Measurements from ENCODE around the gene ANGPTL8.

ANGPTL8 gene

DNA sequence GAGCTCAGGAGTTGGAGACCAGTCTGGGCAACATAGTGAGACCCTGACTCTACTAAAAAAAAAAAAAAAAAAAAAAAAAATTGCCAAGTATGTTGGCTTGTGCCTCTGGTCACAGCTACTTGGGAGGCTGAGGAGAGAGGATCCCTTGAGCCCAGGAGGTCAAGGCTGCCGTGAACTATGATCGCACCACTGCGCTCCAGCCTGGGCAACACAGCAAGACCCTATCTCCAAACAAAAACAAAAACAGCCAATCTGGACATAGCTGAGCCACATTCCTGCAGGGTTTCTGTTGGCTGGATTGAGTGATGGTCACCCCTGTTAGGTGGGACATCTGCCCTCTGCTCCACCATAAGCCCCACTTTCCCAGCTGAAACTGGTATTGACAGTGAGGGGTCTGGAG, 13.6 kb upstream of the ANGPTL8 start:
- TF ChIP-seq RAD21 (IDR thresholded peaks at IDR 0.05; ENCODE audit: low read depth) (no peak), USF1 (IDR thresholded peaks at IDR 0.05) (no peak), NFIC (IDR thresholded peaks at IDR 0.05) (no peak), CREB1 (IDR thresholded peaks at IDR 0.05; ENCODE audit: low read depth) (no peak), TCF12 (IDR thresholded peaks at IDR 0.05; ENCODE audit: low read depth) (no peak), ZBTB7A (IDR thresholded peaks at IDR 0.05; ENCODE audit: low read depth) (no peak), YY1 (IDR thresholded peaks at IDR 0.05; ENCODE audit: low read depth) (no peak), EP300 (IDR thresholded peaks at IDR 0.05; ENCODE audit: borderline replicate concordance) (no peak), TAF1 (IDR thresholded peaks at IDR 0.05; ENCODE audit: low read depth) (no peak), EGR1 (IDR thresholded peaks at IDR 0.05) (no peak), FOXM1 (IDR thresholded peaks at IDR 0.05; ENCODE audit: borderline replicate concordance, low read depth) (no peak), TEAD4 (IDR thresholded peaks at IDR 0.05) (no peak)
- TF ChIP-seq, protein P1, sequence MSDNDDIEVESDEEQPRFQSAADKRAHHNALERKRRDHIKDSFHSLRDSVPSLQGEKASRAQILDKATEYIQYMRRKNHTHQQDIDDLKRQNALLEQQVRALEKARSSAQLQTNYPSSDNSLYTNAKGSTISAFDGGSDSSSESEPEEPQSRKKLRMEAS (IDR thresholded peaks at IDR 0.05), result no peak

DNA sequence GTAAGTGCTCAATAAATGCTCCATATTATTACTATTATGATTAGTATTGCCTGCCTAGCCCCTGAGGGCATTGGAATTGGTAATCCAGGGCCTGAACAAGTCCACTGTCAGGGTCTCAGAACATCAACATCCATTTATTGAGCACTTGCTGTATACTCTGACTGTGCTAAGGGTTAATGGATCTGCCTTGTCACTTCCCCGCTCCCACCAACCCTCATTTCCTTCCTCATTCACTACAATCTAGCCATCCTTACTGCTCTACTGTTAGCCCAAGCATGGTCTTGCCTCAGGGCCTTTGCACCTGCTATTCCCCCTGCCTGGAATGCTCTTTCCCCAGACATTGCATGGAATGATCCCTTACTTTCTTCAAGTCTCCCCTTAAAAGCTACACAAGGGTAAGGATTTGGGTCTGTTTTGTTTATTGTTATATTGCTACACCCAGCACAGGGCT, 12.7 kb upstream of the ANGPTL8 start:
- TF ChIP-seq CEBPB (IDR thresholded peaks at IDR 0.05) (no peak), REST (IDR thresholded peaks at IDR 0.05; ENCODE audit: low read depth) (no peak), NFIC (IDR thresholded peaks at IDR 0.05) (no peak), ZBTB7A (IDR thresholded peaks at IDR 0.05; ENCODE audit: low read depth) (no peak), USF1 (IDR thresholded peaks at IDR 0.05) (no peak), EP300 (IDR thresholded peaks at IDR 0.05; ENCODE audit: borderline replicate concordance) (no peak), TAF1 (IDR thresholded peaks at IDR 0.05; ENCODE audit: low read depth) (no peak), TCF12 (IDR thresholded peaks at IDR 0.05; ENCODE audit: low read depth) (no peak), TEAD4 (IDR thresholded peaks at IDR 0.05) (no peak), EGR1 (IDR thresholded peaks at IDR 0.05) (no peak), CREB1 (IDR thresholded peaks at IDR 0.05; ENCODE audit: low read depth) (no peak), FOXM1 (IDR thresholded peaks at IDR 0.05; ENCODE audit: borderline replicate concordance, low read depth) (no peak), RAD21 (IDR thresholded peaks at IDR 0.05; ENCODE audit: low read depth) (no peak), YY1 (IDR thresholded peaks at IDR 0.05; ENCODE audit: low read depth) (no peak)
- TF ChIP-seq, protein P1 (IDR thresholded peaks at IDR 0.05), result no peak

- TF ChIP-seq RAD21 (IDR thresholded peaks at IDR 0.05; ENCODE audit: low read depth) (peak; percentile 34; the same call in 1 of the 2 replicates), TEAD4 (IDR thresholded peaks at IDR 0.05) (no peak)
These were observed 12.1 kb upstream of the ANGPTL8 start for GRCh38 chr19:11227195-11227886.

DNA sequence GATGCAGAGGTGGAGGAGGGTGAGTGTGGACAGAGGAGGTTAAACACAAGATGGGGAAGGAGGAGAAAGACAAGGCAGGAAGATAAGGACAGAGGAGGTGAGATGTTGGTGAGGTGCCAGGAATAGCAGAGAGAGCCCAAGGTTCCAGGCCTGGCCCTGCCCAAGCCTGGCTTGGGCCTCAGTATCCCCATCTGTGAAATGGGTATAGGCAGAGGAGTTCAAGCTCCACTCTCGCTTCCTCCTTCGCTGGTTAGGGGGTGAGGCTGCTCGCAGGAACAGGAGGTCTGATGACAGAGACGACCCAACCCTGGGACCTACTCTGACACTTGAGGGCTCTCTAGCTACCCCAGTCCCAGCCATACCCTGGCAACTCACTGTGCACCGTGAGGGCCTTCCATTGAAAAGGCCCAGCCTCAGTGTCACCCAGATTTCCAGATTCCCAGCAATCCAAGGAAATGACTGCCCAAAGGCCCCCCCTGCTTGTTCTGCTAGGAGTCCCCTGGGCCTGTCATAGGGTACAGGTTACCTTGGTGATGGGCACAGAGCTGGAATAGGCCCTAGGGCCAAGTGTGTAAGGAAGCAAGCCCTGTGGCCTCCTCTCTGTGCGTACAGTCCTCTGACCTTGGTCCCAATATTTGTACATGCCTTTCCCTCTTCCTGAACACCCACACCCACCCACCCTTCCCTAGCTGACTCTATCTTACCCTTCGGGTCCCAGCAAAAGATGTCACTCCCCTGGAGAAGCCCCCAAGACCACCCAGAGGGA, 8.6 kb upstream of the ANGPTL8 start:
- TF ChIP-seq TCF12 (IDR thresholded peaks at IDR 0.05; ENCODE audit: low read depth), result no peak
- TF ChIP-seq NFIC (IDR thresholded peaks at IDR 0.05), result no peak
- TF ChIP-seq EP300 (IDR thresholded peaks at IDR 0.05; ENCODE audit: borderline replicate concordance), result no peak
- TF ChIP-seq TEAD4 (IDR thresholded peaks at IDR 0.05), result no peak
- no peak for TF ChIP-seq FOXM1 (IDR thresholded peaks at IDR 0.05; ENCODE audit: borderline replicate concordance, low read depth)
- TF ChIP-seq ZBTB7A (IDR thresholded peaks at IDR 0.05; ENCODE audit: low read depth), result no peak
- TF ChIP-seq CREB1 (IDR thresholded peaks at IDR 0.05; ENCODE audit: low read depth), result no peak
- TF ChIP-seq, protein P1 (IDR thresholded peaks at IDR 0.05), result no peak
- no peak for TF ChIP-seq REST (IDR thresholded peaks at IDR 0.05; ENCODE audit: low read depth)

GRCh38 chr19:11232555-11232954, 6.9 kb upstream of the ANGPTL8 start:
- no peak for TF ChIP-seq ZBTB7A (IDR thresholded peaks at IDR 0.05; ENCODE audit: low read depth)
- TF ChIP-seq, protein P1 (IDR thresholded peaks at IDR 0.05), result no peak
- TF ChIP-seq TEAD4 (IDR thresholded peaks at IDR 0.05), result no peak
- no peak for TF ChIP-seq RAD21 (IDR thresholded peaks at IDR 0.05; ENCODE audit: low read depth)
- no peak for TF ChIP-seq CEBPB (IDR thresholded peaks at IDR 0.05)
- TF ChIP-seq NFIC (IDR thresholded peaks at IDR 0.05), result no peak
- TF ChIP-seq FOXM1 (IDR thresholded peaks at IDR 0.05; ENCODE audit: borderline replicate concordance, low read depth), result no peak
- TF ChIP-seq TCF12 (IDR thresholded peaks at IDR 0.05; ENCODE audit: low read depth), result no peak
- TF ChIP-seq YY1 (IDR thresholded peaks at IDR 0.05; ENCODE audit: low read depth), result no peak
- TF ChIP-seq EGR1 (IDR thresholded peaks at IDR 0.05), result no peak
- TF ChIP-seq EP300 (IDR thresholded peaks at IDR 0.05; ENCODE audit: borderline replicate concordance), result no peak
- TF ChIP-seq USF1 (IDR thresholded peaks at IDR 0.05), result no peak
- TF ChIP-seq CREB1 (IDR thresholded peaks at IDR 0.05; ENCODE audit: low read depth), result no peak
- TF ChIP-seq REST (IDR thresholded peaks at IDR 0.05; ENCODE audit: low read depth), result no peak
- no peak for TF ChIP-seq TAF1 (IDR thresholded peaks at IDR 0.05; ENCODE audit: low read depth)
